HG02759 (cell line): ENCODE results near the gene TMEM161A.

Experiments used
- ATAC-seq: cut with Tn5 transposase; IDR thresholded peaks from one replicate; pipeline ENCODE4 v1.9.1; 2021; ENCODE audit warnings: mild to moderate bottlenecking, moderate library complexity; ENCODE audit not compliant: unreplicated experiment

TMEM161A gene

GRCh38 chr19:19098703-19099632, 39.3 kb downstream of the TMEM161A start:
- no peak for ATAC-seq

- no peak for ATAC-seq
These were observed 40.1 kb downstream of the TMEM161A start for GRCh38 chr19:19098084-19098702.

GRCh38 chr19:19096641-19097627, 41.3 kb downstream of the TMEM161A start:
- ATAC-seq = no peak

- no peak for ATAC-seq
These were observed 42.6 kb downstream of the TMEM161A start for GRCh38 chr19:19095691-19096090.

GRCh38 chr19:19094513-19094912, 43.8 kb downstream of the TMEM161A start:
- ATAC-seq = no peak

- ATAC-seq = no peak
These were observed 50.6 kb downstream of the TMEM161A start for GRCh38 chr19:19087676-19088075.

- no peak for ATAC-seq
These were observed 54.7 kb downstream of the TMEM161A start for GRCh38 chr19:19083413-19084178.

- ATAC-seq = no peak
These were observed 56.6 kb downstream of the TMEM161A start for GRCh38 chr19:19081642-19082151.

- no peak for ATAC-seq
These were observed 58.7 kb downstream of the TMEM161A start for GRCh38 chr19:19079571-19079970.

- ATAC-seq = no peak
These were observed 59.5 kb downstream of the TMEM161A start for GRCh38 chr19:19078801-19079200.

GRCh38 chr19:19077103-19077502, 61.2 kb downstream of the TMEM161A start:
- no peak for ATAC-seq

GRCh38 chr19:19076476-19076875, 61.8 kb downstream of the TMEM161A start:
- no peak for ATAC-seq

- no peak for ATAC-seq
These were observed 63.2 kb downstream of the TMEM161A start for GRCh38 chr19:19075126-19075525.

GRCh38 chr19:19074196-19074882, 63.9 kb downstream of the TMEM161A start:
- no peak for ATAC-seq

GRCh38 chr19:19071897-19072296, 66.4 kb downstream of the TMEM161A start:
- ATAC-seq = no peak
